ENCODE results near the gene GPC6. TPM values are rescaled to one million over a fixed set of nuclear protein-coding genes. Genes with fewer than 3 reads are reported as not detected.
"Not testable (repeated sequence)": the region's sequence is repeated elsewhere in the genome, so short reads cannot be mapped to it uniquely, and the experiment has no call there.

GPC6 gene
- total RNA-seq, 1 donor from 2014 or later = not detected

DNA sequence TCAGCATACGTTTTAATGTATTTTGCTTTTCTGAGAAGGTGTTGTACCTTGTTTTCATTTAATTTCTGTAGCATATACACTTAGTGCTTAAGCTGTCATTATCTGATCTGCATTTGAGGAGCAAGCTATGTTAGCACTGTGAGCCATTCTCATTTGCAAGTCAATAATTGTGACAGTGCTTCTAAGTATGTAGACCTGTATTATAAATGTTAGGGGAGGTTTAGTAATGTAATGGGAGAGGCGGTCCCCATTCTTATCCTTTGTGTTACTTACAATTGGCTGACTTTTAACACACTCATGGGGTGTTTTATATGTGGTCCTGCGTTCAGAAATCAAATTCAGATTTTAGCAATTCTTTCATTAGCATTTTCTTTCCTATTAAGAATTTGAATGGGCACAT is 90.2 kb downstream of the GPC6 start:
- intact Hi-C loops (cut with micrococcal nuclease) = no loop called here

DNA sequence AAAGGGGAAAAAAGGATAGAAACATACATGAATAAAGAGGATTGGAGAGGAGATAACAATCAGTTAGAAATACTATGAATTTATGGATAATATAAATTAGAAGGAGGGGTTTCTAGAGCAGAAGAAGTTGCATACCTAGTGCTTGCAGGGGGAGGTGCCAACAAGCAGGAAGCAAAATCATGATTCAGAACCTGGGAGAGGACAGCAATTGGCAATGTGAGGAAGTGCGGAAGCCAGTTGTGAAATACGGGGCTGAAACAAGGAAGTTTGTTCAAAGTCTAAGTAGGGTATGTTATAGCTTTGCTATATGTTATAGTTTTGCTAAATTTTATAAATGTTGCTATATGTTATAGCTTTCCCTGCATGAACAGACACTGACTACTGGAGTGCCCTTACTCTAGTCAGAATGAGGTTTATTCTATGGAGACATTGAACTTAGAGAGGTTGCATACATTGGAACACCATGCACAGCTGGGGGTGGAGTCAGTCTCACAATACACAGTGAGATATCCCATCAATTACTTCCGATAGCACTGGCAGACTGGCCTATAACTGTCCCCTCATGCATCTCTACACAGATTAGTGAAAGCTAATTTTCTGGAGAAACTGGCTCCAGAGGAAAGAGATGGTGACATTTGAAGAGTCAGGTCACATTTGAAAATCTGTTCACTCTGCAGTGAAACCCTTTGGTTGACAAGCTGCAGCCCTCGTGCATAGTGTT is 92.1 kb downstream of the GPC6 start:
- intact Hi-C loops (cut with micrococcal nuclease) = no loop called here

DNA sequence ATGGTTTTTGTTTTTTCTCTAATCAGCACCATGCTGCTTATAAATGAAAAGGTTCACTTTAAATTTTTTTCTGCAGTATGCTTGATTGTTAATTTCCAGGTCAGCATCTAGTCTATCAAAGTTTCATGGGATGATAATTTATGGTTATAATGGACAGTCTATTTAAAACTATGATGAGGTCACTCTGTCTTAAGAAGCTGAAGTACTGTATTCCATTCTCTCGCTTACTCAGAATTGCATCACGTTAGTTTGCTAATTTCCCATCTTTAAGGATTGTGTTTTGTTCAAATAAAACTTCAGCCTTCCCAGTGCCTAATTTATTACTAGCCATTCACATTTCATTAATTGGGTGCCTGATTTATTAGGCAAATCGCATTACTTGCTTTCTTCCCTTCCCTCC is 94.3 kb downstream of the GPC6 start:
- intact Hi-C loops (cut with micrococcal nuclease) = no loop called here

GRCh38 chr13:93323880-93324279 is 97.3 kb downstream of the GPC6 start:
- intact Hi-C loops (cut with micrococcal nuclease) = not testable (repeated sequence)

DNA sequence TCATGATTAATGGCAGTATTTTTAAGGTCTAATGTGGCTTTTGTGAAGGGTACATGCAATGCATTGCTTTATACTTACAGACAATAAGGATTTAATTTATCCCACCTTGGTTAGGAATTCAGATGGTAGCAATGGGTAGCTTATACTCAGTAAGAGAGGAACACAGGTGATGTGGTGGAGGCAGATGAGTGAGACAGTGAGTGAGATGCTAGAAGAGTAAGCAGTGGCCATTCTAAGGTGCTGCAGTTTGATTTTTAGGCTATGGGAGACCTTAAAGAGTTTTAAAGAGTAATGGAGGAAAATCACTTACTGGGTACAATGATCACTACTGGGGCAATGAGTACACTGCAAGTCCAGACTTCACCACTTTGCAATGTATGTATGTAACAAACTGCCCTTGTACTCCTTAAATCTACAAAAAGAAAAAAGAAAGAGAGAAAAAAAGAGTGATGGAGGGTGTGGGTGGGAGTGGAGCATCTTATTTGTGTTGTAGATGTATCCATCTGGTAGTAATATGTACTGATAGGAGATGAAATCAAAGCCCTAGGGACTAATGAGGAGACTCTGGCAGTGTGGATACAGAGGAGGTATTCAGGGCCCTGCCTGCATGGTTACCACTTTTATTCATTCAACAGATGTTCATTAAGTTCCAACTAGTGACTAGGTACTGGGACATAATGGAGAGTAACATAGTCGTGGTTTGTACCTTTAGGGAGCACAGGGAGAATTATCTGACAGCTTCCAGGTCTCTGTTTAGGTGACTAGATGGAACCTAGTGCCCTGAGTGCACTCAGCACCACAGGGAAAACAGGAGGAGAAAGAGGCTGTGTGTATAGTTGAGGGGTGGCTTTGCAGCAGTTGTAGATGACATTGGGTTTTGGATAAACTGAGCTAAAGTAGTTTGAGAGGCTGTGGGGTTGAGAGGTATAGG is 99.0 kb downstream of the GPC6 start:
- intact Hi-C loops (cut with micrococcal nuclease) = no loop called here

GRCh38 chr13:93326234-93326811 is 99.7 kb downstream of the GPC6 start:
- intact Hi-C loops (cut with micrococcal nuclease) = no loop called here

DNA sequence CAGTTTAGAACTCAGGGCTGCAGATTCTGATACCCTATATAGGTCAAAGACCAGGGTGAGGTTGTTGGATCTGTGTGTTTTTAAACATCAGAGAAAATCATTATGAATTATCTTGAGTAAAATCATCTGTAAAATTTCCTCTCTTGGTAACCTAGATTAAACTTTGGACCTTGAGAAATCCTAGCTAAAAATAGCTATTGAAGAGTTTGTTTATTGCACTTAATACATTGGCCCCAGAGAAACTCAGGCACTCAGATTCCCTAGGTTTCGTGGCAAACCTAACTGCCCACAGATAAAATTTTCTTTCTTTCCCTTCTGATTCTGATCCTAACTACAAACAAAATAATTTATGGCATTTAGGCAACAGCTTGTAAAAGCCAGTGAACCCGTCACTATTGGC is 102.3 kb downstream of the GPC6 start:
- intact Hi-C loops (cut with micrococcal nuclease) = no loop called here

DNA sequence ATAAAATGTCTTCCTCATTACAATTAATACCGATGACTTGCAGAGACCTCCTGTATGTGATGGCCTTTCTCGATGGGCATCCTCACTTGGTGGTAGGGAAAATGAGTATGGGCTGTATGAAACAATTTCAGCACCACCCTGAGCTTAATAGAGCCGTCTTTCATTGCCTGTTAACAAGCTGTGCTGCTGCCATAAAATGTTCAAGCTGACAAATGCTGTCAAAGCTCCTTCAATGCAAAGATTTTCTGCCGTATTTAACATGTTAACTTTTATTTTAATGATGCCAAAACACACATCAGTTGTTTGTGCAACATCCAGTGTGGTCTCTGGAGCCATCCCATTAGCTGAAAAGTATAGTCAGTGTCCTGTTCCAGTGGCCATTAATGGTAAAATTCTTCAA is 110.1 kb downstream of the GPC6 start:
- intact Hi-C loops (cut with micrococcal nuclease) = no loop called here

DNA sequence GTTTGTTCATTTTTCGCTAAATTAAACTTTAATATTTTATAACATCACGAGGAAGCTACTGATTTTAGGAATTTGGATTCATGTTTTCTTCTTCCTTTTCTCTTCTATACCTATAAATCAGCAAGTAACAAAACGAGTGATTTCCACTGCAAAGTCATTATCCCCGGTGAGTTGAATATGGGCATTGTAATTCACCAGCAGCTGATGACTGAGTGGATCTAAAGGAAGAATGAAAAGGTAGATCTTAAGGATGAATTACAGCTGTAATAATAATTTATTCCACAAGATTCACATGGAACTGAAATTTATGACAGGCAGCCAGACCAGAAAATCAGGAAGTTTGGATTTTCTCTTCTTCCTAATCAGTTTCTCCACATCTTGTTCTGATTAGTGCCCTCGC is 111.4 kb downstream of the GPC6 start:
- intact Hi-C loops (cut with micrococcal nuclease) = no loop called here

DNA sequence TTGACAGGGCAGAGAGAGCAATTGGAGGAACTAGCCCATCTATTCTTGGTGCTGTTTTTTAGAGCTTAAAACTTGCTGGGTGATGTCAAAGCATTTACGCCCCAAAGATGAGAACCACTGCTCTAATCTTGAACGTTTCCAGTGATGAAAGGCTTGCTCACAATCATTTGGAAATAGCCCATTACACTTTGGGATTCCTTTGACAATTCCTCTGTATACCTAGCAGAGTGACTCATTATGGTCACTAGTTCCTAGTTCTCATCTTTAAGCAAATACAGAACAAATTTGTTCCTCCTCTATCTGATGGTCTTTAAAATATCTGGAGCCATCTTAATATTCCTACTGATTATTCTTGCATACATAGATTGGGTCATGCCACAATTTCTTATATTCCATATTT is 112.3 kb downstream of the GPC6 start:
- intact Hi-C loops (cut with micrococcal nuclease) = no loop called here

- intact Hi-C loops (cut with micrococcal nuclease) = no loop called here
Measured at GRCh38 chr13:93339550-93339949, 112.9 kb downstream of the GPC6 start.

GRCh38 chr13:93341517-93341916 is 114.9 kb downstream of the GPC6 start:
- intact Hi-C loops (cut with micrococcal nuclease) = no loop called here

DNA sequence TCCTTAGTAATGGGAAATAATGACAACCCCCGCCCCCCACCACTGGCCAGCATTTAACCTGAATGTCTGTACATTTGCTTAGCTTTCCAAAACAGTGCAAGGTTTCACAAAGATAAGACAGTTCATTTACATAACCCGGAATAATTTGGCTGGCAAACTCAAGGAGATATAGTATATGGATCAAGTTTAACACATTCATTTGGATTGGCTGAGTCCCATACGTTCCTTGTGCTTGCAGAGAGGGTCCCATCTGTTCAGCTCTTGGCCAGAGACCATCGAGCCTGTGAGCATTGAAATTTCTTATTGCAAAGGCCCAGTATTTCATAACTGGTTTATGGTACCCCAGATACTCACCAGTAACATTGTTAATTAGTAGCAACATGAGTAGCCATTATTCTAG is 116.5 kb downstream of the GPC6 start:
- intact Hi-C loops (cut with micrococcal nuclease) = no loop called here

DNA sequence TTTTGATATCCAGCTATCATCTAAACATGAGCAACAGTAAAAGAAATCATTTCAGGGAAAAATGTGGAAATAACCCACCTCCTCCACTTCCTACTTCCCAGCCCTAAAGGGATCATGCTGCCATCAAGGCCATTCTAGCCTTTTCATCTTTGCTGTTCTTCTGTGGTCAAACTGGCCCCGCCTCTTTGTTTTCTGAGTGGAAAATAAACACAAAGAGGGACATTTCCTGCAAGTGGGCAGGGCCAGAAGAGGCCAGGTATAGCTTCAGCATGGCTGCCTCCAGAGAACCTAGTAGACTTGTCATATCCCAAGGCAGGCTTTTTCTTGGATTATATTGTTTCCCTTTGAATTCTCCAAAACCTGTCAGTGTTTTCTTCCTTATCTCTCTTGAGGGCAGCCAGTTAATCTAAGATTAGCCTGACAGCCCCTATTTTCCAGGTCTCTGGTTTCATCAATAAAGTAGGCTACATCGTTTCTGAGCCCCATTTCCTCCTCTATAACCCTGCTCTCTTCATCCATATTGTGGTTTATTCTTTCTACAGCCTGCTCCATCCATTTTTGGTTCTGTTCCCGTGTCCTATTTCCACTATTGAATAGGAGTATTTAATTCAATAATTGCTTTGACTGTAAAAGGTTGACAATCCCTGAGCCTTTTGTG is 117.6 kb downstream of the GPC6 start:
- intact Hi-C loops (cut with micrococcal nuclease) = no loop called here

DNA sequence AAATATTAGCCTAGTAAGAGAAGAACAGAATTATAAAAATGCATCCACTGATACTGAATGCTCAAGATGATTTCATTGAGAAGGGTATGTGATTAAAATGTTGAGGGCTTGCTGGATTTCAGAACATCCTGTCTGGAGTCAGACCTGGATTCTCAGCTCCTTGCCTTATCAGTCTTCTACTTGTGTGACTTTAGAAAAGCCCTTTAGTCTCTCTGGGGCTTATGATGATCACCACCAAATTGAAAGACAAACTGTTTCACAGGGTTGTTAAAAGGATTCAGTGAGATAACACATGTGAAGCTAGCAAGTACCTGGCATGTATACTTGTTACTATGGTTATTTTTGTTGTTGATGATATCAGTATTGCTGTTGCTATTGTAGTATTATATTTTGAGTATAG is 118.4 kb downstream of the GPC6 start:
- intact Hi-C loops (cut with micrococcal nuclease) = no loop called here

DNA sequence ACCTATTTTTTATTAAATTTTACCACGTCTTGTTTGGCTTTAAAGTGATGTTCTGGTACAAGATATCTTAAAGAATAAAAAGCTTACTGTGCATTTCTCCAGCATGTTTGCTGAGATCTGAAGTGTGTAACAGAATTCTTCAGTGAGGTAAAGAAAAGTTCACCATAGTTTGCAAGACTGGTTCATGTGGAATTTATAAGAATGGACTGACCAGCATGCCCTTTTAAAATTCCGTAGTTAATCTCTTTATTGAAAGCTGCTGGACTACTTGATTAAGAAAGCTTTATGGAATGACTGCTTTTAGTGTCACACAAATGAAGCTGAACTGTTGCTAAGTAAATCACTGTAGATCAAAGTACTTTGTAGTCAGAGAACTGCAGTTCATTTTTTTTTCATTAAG is 119.2 kb downstream of the GPC6 start:
- intact Hi-C loops (cut with micrococcal nuclease) = no loop called here

DNA sequence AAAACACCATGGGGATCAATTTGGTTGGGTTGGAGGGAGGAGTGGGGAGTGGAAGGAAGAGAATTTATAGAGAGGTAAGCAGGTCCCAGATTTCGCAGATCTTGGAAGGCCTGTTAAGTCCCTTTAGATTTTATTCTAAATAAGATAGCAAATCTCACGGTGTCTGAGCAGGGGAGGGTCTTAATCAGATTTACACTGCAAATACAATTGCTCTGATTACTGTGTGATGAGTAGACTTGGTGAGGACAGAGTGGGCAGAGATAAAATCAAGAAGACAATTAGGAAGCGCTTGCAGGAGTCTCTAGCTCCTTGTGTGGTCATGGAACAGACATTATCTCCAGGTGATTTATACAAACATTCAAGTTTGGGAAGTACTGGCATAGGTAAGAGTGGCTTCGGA is 126.0 kb downstream of the GPC6 start:
- intact Hi-C loops (cut with micrococcal nuclease) = no loop called here

DNA sequence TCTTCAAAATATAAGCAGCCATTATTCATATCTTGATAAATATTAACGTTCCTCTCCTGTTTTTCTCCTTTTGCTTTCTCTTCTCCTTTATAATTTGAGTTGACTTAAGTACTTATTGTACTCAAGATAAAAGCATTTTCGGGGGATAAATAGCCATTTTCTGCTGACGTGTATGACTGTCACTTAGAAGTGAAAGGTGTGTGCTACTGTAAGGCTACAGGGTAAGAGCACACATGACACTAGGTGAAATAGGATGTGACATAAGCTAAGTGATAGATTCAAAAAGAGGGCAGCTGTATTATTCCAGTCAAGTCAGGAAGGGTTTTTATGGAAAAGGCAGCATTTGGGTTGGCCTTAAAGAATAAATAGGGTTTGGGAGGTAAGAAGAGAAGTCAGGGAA is 128.5 kb downstream of the GPC6 start:
- intact Hi-C loops (cut with micrococcal nuclease) = no loop called here

- intact Hi-C loops (cut with micrococcal nuclease) = no loop called here
Measured at GRCh38 chr13:93356469-93356868, 129.9 kb downstream of the GPC6 start.

- intact Hi-C loops (cut with micrococcal nuclease) = no loop called here
Measured at GRCh38 chr13:93360021-93360420, 133.4 kb downstream of the GPC6 start.

- intact Hi-C loops (cut with micrococcal nuclease) = no loop called here
Measured at GRCh38 chr13:93361703-93362102, 135.1 kb downstream of the GPC6 start.

DNA sequence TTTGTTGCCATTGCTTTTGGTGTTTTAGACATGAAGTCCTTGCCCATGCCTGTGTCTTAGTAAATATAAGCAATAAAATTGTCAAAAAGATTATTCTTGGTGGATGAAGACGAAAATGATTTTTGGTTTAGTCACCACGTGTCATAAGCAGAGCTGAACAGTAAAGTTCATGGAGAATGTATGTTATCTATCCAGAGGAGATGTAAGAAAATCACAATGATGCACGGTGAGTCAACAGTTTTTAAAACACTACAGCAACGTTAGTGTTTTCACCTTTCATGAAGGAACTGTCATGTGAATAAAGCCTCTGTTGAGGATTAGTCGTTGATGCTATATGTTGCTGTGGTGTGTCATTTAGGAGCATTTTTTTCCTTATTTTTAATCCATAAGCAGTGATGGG is 137.6 kb downstream of the GPC6 start:
- intact Hi-C loops (cut with micrococcal nuclease) = no loop called here
